ENCODE measurements around the gene LRRTM2.
A peak's percentile ranks its signal among the peaks of the same experiment; 100 is the strongest.
"Not testable (repeated sequence)": the region's sequence is repeated elsewhere in the genome, so short reads cannot be mapped to it uniquely, and the experiment has no call there.

The LRRTM2 gene

DNA sequence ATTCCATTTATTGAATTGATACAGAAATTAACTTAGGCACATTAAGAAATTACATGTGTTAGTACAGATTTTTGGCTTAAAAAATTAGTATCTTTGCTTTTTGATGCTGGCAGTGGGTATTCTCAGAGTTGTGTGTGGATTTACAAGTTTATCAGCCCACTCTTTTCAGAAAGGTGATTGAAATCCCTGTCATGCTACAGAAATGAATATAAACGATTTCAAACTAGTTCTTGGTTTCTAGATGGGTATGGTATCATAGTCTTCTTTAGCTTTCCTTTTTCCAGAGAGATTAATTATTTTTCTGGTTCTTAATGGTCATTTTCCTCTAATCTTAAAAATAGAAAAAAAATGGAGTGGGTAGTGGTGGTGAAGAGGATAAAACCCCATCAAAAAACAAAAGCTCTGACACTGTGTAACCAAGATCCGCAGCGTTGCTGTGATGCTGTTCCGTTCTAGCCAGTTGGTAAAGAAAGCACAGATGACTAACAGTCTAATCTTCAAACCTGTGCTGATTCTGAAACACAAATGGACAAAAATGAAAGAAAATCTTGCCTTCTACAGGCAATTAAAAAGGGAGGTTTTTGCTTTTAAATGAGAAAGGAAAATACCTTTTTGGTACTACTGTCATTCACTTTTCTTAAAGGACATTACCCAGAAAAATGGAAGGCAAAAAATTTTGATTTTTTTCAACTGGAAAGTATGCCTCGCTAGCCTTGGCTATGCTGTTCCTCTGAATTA, 5.2 kb downstream of the LRRTM2 start:
- peaks cover 34% of the 10 kb centered on the region for H3K27me3 Mint-ChIP-seq
- ATAC-seq (no peak), DNase-seq (no peak)
- H3K9me3 Mint-ChIP-seq: no peaks in the 10 kb centered on the region
- H3K27ac Mint-ChIP-seq: peak overlapping the region in 1 of 2 donors; percentile 6
- H3K4me1 Mint-ChIP-seq: no peaks in the 10 kb centered on the region
- no peak overlapping the region for H3K4me3 Mint-ChIP-seq

DNA sequence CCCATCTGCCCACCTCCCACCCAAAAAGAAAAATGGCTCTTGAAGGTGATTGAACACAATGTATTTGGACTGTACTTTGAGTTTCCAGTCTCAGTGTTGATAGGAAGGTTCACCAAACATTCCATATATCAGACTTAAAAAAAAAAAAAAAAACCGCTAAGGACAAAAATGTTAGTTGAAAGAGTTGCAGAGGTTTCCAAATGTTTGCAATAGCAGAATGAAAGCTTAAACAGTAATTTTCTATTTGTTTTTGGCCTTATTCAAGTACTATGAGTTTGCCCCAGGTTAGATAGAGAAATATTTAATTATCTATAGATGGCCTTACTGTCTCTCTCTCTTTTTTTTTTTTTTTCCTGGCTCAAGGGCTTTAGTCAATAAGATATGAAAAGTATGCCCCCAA, 6.1 kb downstream of the LRRTM2 start:
- Mint-ChIP-seq H3K27me3 (peaks cover 39% of the 10 kb centered on the region), H3K27ac (no peak overlapping the region), H3K9me3 (peaks cover 2 to 9% of the 10 kb centered on the region in 2 donors), H3K4me1 (no peaks in the 10 kb centered on the region), H3K4me3 (no peak overlapping the region)
- ATAC-seq: no peak
- no peak for DNase-seq

DNA sequence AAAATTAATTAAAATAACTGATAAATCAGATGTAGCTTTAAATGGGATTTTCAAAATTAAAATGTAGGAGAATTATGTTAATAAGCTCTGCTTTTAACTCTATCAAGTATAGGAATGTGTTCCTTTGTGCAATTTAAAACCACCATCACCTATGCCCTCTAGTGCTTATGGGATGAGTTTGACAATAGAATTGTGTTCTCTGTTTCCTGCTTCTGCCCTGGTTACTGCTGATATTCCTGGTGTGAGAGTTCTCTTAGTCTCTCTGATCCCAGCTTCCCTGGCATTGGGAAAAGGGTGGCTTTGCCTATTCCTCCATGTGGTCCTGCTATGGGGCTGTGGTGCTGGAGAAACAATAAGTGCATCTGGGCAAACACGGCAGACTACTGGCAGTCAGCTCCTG, 8.1 kb downstream of the LRRTM2 start:
- peaks cover 8 to 17% of the 10 kb centered on the region in 2 donors for H3K9me3 Mint-ChIP-seq
- no peak for ATAC-seq
- no peak overlapping the region for H3K4me3 Mint-ChIP-seq
- H3K4me1 Mint-ChIP-seq: no peaks in the 10 kb centered on the region
- H3K27me3 Mint-ChIP-seq: peaks cover 38% of the 10 kb centered on the region
- no peak for DNase-seq
- no peak overlapping the region for H3K27ac Mint-ChIP-seq

DNA sequence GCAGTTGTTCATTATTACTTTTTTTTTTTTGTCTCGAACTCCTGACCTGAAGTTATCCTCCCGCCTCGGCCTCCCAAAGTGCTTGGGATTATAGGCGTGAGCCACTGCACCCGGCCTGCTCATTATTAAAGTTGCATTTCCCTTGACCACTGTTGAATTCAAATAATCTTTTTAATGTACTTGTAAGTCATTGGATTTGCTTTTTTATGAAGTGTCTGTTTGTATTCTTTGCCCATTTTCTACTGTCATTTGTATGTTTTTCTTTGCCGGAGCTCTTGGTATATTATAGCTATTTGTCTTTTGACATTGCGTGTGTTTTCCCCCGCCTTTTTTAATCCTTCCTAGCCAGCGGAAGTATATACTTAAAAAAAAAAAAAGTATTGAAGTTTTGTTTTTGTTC, 22.0 kb downstream of the LRRTM2 start:
- no peaks in the 10 kb centered on the region for H3K9me3 Mint-ChIP-seq
- no peak overlapping the region for H3K4me3 Mint-ChIP-seq
- H3K4me1 Mint-ChIP-seq: no peaks in the 10 kb centered on the region
- H3K27ac Mint-ChIP-seq: no peak overlapping the region
- peaks cover 27% of the 10 kb centered on the region for H3K27me3 Mint-ChIP-seq
- DNase-seq (no peak), ATAC-seq (no peak)

DNA sequence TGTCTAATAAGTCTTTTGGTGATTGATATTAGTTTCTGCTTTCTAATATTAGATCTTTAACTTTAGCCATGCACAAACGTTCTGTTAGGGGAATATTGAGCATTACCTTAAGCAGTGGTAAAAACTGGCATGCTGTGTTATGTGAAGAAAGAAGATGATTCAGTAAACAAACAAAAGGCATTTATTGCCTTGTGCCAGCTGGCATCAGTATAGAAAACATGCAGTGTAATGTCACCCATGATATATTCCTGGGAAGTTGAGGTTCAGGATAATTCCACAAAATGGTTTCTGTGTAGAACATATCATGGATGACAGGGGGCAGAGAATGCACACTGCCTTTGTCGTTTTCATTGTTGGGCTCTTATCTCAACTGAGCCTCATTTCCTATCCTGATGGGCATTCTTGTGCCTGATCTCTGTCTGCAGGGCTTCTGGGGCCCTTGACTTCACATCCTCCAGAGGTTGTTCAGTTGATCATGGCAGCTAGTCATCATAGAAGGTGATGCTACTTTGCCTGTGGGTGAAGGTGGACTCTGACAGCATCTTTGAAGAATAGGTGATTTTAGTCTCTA, 24.2 kb downstream of the LRRTM2 start:
- H3K27ac Mint-ChIP-seq: peak overlapping the region in 1 of 2 donors; percentile 22
- no peak overlapping the region for H3K4me3 Mint-ChIP-seq
- no peak for ATAC-seq
- peaks cover 27% of the 10 kb centered on the region for H3K27me3 Mint-ChIP-seq
- DNase-seq: no peak
- H3K4me1 Mint-ChIP-seq: peaks cover 5% of the 10 kb centered on the region
- H3K9me3 Mint-ChIP-seq: no peaks in the 10 kb centered on the region

DNA sequence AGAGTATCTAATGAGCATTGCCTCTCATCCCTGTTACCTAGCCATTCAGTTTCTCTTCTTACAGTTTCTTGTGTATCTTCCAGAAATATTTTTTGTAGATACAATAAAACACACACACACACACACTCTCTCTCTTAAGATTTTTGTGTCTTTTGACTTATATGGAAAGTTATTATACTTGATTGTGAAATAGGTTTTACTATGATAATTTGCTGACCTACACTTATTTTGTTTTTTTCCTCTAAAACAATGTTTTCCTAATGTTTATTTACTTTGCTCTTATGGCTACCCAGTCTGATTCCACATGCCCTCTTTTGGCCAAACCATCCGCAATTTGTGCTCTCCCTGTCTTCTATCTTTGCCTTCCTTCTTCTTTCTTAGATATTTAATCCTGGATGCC, 25.3 kb downstream of the LRRTM2 start:
- peaks cover 19% of the 10 kb centered on the region for H3K27me3 Mint-ChIP-seq
- H3K27ac Mint-ChIP-seq: no peak overlapping the region
- peaks cover 5% of the 10 kb centered on the region for H3K4me1 Mint-ChIP-seq
- H3K4me3 Mint-ChIP-seq: no peak overlapping the region
- no peaks in the 10 kb centered on the region for H3K9me3 Mint-ChIP-seq
- ATAC-seq: no peak
- no peak for DNase-seq

DNA sequence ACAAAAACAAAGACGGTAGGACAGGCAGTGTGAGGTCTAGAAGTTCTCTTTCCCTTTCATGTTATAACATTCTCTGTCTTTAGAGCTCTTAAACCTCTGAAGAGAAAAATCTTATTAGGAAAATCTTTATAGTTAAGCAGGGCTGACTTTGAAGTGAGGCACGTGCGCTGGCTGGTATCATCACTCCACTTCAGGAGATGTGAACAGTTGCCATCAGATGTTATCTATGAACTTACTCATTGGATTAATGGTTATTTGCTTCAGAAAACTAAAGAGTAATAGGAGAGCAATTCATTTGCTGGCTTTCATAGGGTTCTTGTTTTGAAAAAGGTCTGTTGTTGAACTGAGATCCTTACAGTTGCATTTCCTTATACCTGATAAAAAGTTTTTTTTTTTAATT, 25.7 kb downstream of the LRRTM2 start:
- no peak overlapping the region for H3K4me3 Mint-ChIP-seq
- ATAC-seq: no peak
- no peaks in the 10 kb centered on the region for H3K9me3 Mint-ChIP-seq
- peaks cover 5% of the 10 kb centered on the region for H3K4me1 Mint-ChIP-seq
- H3K27me3 Mint-ChIP-seq: peaks cover 14% of the 10 kb centered on the region
- no peak overlapping the region for H3K27ac Mint-ChIP-seq
- no peak for DNase-seq

DNA sequence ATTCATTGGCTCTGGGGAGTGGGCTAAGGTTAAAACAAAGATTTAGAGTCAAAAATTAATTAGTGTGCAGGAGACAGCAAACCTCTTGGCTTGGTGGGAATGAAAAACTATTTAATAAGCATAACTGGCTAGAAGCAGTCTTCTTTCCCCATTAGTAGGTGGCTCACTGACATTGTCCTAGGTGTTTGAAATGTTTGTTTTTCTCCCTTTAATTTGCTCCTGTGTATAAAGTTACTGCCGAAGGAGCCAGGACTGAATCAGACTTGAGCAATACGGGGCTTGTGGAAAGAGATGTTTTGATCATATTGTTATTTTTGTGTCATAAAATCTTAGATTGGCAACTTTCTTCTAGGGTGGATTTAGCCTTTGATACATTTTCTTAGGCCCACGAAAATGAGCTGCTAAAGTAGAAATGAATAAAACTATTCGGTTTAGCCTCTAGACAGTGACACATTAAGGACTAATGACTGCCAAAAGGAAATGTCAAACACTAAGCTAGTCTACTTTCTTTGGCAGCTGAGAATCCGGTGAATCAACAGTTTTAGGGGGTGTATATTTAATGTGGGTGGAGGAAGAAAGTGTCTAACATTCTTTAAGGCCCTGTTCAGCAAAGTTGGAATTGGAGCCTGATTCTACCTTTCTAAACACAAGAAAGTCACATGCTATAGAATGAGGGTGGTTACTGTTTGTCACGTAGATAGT, 30.2 kb downstream of the LRRTM2 start:
- Mint-ChIP-seq H3K27ac (no peak overlapping the region), H3K27me3 (no peaks in the 10 kb centered on the region), H3K9me3 (no peaks in the 10 kb centered on the region), H3K4me1 (peaks cover 16% of the 10 kb centered on the region), H3K4me3 (no peak overlapping the region)
- ATAC-seq: no peak
- no peak for DNase-seq

DNA sequence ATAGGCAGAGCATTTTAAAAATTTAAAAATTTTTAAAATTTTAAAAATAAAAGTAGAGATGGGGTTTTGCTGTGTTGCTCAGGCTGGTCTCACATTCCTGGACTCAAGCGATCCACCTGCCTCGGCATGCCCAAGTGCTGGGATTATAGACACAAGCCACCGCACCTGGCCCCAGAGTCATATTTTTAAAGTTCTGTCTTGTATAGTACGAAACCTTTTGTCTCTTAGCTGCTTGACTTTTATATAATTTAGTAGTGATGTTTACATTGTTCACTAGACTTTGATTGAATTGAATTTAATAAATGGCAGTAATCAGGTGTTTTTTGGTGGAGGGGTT, 31.0 kb downstream of the LRRTM2 start:
- no peak overlapping the region for H3K27ac Mint-ChIP-seq
- DNase-seq (no peak), ATAC-seq (no peak)
- no peak overlapping the region for H3K4me3 Mint-ChIP-seq
- no peaks in the 10 kb centered on the region for H3K9me3 Mint-ChIP-seq
- no peaks in the 10 kb centered on the region for H3K27me3 Mint-ChIP-seq
- peaks cover 16% of the 10 kb centered on the region for H3K4me1 Mint-ChIP-seq

DNA sequence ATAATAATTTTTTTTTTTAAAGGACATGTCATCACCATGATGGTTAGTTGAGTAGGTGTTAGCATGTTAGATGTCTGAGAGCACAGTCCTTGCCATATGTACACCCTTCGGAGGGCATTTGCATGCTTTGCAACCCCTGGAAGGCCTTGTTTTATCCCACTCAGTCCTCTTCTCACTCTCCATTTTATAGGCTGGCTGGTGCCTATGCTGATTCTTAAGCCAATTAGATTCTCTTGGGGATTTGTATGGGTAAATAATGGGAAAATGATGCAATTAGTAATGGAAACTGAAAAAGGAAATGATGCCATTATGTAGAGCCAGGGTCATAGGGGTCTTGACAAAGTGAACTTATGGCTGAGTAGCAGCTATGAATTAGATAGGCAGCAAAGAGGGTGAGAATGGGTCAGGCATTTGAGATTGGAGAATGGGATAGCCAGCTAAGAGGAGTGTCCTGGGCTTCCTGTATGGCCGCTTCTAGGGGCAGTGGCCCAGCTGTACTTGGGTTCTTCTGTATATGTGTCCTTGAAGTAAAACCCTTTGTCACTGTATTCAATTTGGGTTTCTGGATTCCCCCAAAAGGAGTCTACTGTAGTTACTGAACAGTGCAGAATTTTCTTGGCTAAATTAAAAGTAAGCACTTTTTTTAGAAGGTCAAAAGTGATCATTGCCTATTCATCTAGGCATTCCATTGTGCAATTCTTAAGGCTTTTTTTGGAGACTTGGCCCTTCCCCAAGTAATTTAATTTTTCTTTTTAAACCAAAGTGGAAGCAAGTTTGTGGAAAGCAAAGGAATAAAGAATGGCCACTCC, 31.6 kb downstream of the LRRTM2 start:
- DNase-seq (no peak), ATAC-seq (no peak)
- Mint-ChIP-seq H3K4me3 (no peak overlapping the region), H3K27me3 (no peaks in the 10 kb centered on the region), H3K4me1 (peaks cover 16% of the 10 kb centered on the region), H3K27ac (peak overlapping the region in 1 of 2 donors; percentile 47), H3K9me3 (no peaks in the 10 kb centered on the region)

DNA sequence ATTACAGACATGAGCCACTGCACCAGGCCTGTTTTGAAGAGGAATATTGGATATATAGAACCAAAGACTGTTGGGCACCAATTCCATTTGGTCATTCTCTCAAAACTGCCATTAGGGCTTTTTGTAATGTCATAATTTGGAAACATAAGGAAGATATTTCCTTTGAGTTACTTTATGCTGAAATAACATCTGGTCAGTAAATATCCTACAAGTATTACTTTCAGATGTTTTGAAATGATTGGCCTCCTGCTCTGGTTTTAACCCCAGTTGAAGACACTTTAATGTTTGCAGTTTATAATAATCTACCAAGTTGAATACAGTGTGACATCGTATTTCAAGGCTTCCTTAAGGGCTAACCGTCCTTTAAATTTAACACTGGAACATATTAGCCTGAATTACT, 33.6 kb downstream of the LRRTM2 start:
- no peaks in the 10 kb centered on the region for H3K9me3 Mint-ChIP-seq
- DNase-seq (no peak), ATAC-seq (no peak)
- no peak overlapping the region for H3K27ac Mint-ChIP-seq
- peaks cover 10% of the 10 kb centered on the region for H3K4me1 Mint-ChIP-seq
- no peak overlapping the region for H3K4me3 Mint-ChIP-seq
- H3K27me3 Mint-ChIP-seq: peaks cover 10% of the 10 kb centered on the region

DNA sequence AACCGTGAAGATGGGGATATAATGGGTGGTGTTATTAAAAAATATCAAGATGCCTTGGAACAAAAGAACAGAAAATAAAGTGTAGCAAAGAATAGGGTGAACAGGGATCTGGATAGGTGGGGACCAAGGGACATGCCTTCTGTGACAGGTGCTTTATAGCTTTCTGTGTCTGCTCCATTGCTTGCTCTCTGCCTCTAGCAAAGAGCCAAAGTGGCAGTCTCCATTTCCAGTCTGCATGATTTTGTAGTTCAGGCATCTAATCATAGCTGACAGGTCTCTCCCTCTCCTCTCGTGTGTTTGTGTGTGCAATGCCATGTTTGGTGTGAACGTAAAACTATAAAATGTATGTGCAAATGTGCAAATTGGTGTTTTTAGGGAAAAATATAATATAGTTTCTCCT, 35.0 kb downstream of the LRRTM2 start:
- no peaks in the 10 kb centered on the region for H3K9me3 Mint-ChIP-seq
- H3K27me3 Mint-ChIP-seq: peaks cover 17% of the 10 kb centered on the region
- ATAC-seq: no peak
- H3K27ac Mint-ChIP-seq: no peak overlapping the region
- H3K4me3 Mint-ChIP-seq: no peak overlapping the region
- H3K4me1 Mint-ChIP-seq: peaks cover 10% of the 10 kb centered on the region
- no peak for DNase-seq

DNA sequence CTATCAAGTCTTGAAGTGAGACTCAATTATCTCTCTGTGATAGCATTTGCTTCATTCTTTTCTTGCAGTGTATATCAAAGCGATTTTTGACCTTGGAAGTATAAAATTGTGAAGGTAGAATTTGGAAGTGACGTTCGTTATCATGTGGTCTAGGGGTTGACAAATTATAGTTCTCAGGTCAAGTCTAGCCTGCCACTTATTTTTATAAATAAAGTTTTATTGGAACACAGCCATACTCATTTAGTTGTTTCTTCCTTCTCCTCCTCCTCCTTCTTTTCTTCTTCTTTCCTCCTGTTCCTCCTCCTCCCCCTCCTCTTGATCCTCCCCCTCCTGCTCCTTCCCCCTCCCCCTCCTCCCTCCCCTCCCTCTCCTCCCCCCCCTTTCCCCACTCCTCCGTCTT, 38.0 kb downstream of the LRRTM2 start:
- Mint-ChIP-seq H3K9me3 (no peaks in the 10 kb centered on the region), H3K27ac (no peak overlapping the region), H3K4me3 (no peak overlapping the region), H3K4me1 (no peaks in the 10 kb centered on the region), H3K27me3 (peaks cover 29% of the 10 kb centered on the region)
- ATAC-seq (no peak), DNase-seq (no peak)

DNA sequence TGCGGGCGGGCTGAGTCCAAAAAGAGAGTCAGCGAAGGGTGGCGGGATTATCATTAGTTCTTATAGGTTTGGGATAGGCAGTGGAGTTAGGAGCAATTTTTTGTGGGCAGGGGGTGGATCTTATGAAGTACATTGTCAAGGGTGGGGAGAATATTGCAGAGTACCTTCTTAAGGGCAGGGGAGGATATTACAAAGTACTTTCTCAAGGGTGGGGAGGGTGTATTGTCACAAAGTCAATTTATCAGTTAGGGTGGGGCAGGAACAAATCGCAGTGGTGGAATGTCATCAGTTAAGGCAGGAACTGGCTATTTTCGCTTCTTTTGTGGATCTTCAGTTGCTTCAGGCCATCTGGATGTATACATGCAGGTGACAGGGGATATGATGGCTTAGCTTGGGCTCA, 40.3 kb downstream of the LRRTM2 start:
- ATAC-seq: not testable (repeated sequence)

DNA sequence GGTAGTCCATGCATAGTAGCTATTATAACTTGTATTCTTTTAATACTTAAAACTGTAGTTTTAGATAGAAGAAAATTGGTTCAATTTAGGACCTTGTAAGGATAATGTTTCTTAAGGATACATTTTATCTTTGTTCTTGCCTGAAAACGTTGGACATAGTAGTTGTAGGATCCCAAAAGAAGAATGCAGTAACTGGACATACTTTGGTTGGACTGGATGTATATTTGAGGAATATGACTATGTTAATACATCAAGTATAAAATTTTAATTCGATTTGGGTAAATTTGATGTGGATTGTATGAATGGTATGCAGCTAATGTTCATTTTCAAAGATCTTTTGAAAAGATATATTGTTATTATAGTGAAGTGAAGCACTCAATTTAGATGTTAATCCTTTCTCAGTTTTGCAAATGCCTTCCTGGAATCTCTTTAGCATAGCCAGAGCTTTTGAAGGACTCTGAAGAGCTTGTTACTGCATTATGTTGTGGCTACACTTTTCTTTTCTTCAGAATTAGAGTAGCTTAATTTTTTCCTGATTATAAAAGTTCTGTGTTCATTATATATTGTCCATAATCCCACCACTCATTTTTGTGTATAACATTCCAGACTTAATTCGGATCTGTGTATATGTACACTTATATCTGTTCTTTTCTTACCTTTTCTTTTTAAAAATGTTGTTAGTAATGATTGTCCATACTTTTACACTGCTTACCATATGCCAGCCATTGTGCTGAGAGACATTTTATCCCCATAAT, 41.2 kb downstream of the LRRTM2 start:
- no peaks in the 10 kb centered on the region for H3K4me1 Mint-ChIP-seq
- no peak overlapping the region for H3K27ac Mint-ChIP-seq
- no peaks in the 10 kb centered on the region for H3K9me3 Mint-ChIP-seq
- no peak overlapping the region for H3K4me3 Mint-ChIP-seq
- no peak for DNase-seq
- ATAC-seq: no peak
- H3K27me3 Mint-ChIP-seq: peaks cover 37% of the 10 kb centered on the region

More for the DNA sequence above, 40.3 kb downstream of the LRRTM2 start:
- not testable (repeated sequence) for H3K27ac Mint-ChIP-seq, H3K4me1 Mint-ChIP-seq, DNase-seq, H3K9me3 Mint-ChIP-seq, H3K4me3 Mint-ChIP-seq
- H3K27me3 Mint-ChIP-seq: peaks cover 29% of the 10 kb centered on the region

All from stimulated activated naive CD8-positive, alpha-beta T cell treated with anti-CD3 and anti-CD28 coated beads, Interleukin-15, amount 100 ng/mL, for 72 hours (primary cell).